ENCODE measurements around the gene HOXB7.
A peak's percentile ranks its signal among the peaks of the same experiment; 100 is the strongest.

The HOXB7 gene

DNA sequence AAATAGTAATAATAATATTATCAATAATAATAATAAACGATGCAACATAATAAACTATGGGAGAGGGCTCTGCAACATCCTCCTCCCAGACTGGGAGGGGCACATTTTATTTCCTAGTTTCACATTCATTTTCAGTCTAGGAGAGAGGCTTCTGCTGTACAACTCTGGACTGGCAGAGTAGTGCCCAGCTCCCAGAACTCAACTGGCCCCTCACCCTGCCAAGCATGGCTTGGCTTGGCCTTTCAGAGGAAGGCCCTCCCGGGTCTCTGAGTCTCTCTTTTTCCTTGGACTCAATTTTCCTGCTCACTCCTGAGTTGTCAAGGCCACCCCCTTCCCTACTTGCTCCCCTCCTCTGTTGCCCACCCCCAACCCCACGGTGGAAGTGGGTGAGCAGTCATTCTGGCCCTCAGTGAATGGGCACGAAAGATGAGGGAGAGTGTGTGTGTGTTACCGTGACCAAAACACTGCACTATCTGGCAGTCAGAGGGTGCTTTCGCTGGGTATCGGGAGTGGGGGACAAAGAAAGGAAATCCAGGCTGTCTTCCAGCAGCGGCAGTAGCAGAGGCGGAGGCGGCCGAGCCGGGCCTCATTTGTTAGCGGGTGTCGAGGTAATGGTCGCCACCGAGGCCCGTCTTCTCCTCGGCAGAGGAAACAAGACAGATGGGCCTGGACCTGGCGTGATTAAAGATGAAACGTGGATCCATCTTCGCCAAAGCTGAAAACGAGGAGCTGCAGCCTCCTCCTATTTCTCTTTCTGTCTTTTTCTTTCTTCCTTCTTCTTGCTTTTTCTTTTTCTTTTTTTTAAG is 34.9 kb downstream of the HOXB7 start:
- peak overlapping the region; percentile 82 for H3K4me3 ChIP-seq (ENCODE audit: low read depth, low read length)
- TF ChIP-seq, protein P1, sequence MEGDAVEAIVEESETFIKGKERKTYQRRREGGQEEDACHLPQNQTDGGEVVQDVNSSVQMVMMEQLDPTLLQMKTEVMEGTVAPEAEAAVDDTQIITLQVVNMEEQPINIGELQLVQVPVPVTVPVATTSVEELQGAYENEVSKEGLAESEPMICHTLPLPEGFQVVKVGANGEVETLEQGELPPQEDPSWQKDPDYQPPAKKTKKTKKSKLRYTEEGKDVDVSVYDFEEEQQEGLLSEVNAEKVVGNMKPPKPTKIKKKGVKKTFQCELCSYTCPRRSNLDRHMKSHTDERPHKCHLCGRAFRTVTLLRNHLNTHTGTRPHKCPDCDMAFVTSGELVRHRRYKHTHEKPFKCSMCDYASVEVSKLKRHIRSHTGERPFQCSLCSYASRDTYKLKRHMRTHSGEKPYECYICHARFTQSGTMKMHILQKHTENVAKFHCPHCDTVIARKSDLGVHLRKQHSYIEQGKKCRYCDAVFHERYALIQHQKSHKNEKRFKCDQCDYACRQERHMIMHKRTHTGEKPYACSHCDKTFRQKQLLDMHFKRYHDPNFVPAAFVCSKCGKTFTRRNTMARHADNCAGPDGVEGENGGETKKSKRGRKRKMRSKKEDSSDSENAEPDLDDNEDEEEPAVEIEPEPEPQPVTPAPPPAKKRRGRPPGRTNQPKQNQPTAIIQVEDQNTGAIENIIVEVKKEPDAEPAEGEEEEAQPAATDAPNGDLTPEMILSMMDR (IDR thresholded peaks at IDR 0.05; ENCODE audit: low read depth, low read length, missing control alignments): no peak
- no peak for DNase-seq (ENCODE audit: low read depth)
- in situ Hi-C loops (cut with HindIII; ENCODE audit: low sequenced_read_pairs): no loop called here

DNA sequence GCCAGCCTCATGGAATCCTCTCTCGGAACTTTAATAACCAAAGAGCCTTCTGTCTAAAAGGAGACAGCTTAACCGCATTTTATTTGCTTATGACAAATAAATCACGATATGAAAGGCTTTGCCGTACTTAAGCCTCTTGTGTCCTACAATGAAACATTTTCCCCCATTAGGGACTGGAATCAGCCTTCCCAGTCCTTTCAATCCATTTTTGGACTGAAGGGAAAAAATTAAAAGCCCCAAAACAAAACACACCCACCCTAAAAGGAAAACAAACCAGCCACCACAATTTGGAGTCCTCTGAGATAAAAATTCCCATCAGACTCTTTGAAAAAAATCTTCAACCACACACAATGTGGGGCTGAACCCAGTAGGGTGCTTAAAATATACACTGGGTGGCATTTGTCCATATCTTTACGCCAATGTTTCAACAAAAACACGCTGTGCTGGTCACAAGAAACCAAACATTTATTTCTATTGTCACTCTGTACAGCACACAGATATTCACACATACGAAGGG is 35.7 kb downstream of the HOXB7 start:
- H3K4me3 ChIP-seq (ENCODE audit: low read depth, low read length): peak overlapping the region; percentile 82
- in situ Hi-C loops (cut with HindIII; ENCODE audit: low sequenced_read_pairs): no loop called here
- TF ChIP-seq, protein P1 (IDR thresholded peaks at IDR 0.05; ENCODE audit: low read depth, low read length, missing control alignments): no peak
- DNase-seq (ENCODE audit: low read depth): no peak

DNA sequence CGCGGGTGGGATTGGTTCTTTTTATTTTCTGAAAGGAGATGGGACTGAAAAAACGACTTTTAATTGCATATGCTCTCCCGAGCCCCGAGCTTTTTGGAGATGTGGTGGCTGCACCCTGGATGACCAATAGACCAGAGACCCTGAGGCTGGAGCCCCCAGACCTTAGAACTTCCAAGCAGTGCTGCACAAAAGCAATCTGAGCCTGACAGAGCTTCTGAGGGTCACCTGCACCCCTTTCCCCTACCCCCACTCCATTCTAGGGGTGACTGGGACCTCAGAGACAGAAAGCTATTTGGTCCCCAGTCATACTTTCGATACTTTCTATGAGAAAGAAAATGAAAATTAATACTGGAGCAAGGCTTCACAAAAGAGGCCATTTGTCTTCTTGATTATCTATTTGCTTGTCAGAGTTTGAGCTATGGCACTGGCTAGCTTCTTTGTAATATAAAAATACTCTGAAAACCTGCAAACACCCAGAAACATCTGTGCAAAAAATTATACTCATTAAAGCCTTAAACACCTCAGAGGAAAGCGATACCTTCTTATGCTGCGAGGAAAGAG is 36.2 kb downstream of the HOXB7 start:
- in situ Hi-C loops (cut with HindIII; ENCODE audit: low sequenced_read_pairs): no loop called here
- peak overlapping the region; percentile 82 for H3K4me3 ChIP-seq (ENCODE audit: low read depth, low read length)
- TF ChIP-seq, protein P1 (IDR thresholded peaks at IDR 0.05; ENCODE audit: low read depth, low read length, missing control alignments): no peak
- no peak for DNase-seq (ENCODE audit: low read depth)

DNA sequence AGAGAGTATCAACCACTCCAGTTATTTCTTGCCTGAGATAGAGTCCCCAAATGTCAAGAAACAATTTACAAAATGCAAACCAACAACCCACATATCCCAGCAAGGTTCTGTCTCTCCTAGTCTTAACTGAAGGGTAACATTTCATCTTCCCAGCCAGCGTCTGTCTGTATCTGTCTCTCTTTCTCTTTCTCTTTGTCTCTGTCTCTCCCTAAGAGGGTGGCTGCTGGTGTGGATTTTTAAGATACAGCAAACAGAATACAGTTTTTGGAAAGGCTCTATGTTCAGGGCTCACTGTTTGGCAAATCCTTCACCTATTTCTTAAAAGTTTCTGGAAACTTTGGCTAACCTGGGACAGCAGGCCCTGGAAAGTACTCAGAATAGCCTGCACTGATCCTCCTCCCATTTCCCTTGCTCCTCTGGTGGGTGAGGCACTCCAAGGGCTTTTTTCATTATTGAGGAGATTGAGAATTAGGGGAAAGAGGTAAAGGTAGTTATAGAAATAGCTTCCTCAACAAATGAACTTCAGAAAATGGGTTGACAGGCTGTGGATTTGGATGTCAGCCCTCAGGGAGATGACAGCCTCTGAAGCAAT is 38.9 kb downstream of the HOXB7 start:
- DNase-seq (ENCODE audit: low read depth): no peak
- peak overlapping the region; percentile 82 for H3K4me3 ChIP-seq (ENCODE audit: low read depth, low read length)
- TF ChIP-seq, protein P1 (IDR thresholded peaks at IDR 0.05; ENCODE audit: low read depth, low read length, missing control alignments): no peak
- in situ Hi-C loops (cut with HindIII; ENCODE audit: low sequenced_read_pairs): no loop called here

DNA sequence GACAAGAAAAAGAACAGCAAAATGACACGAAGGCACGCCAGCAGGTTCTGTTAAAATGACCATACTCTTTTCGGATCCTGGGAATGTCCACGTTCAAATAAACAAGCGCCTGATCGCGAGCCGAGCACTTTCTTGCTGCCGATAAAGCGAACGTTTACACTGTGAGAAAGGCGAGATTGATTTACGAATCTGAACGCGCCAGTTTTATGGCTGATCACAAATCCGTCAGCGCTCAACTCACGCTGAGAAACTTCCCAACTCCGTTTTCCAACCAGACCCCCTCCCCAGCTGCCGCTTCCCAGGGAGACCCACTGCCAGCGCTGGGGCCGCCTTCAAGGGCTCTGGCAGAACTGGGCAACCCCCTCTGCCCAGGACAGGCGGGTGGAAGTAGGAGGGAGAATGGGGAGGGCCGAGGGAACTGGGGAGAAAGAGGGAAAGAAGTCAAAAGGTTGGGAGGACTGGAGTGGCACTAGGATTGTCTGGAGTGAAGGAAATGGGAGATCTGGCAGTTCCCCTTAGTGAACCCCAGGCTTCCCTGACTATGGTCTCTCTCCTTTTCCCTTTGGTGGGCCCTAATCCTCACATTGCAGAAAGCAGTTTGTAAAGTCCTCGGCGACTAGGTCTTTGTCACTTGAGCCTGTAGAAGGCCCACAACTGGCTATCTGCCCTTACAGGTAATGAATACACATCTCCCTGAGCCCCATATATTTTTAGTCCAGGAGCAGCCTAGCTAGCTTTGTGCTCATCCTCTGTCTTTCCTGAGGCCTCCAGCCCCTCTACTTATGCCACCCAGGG is 39.6 kb downstream of the HOXB7 start:
- in situ Hi-C loops (cut with HindIII; ENCODE audit: low sequenced_read_pairs): no loop called here
- peak overlapping the region; percentile 82 for H3K4me3 ChIP-seq (ENCODE audit: low read depth, low read length)
- TF ChIP-seq, protein P1 (IDR thresholded peaks at IDR 0.05; ENCODE audit: low read depth, low read length, missing control alignments): no peak
- DNase-seq (ENCODE audit: low read depth): no peak
